Vagina (tissue), 2 donors: ENCODE results near the gene TNNC1. TPM values are rescaled to one million over a fixed set of nuclear protein-coding genes. Genes with fewer than 3 reads are reported as not detected.

Experiments
- DNase-seq, 2 donors: peaks; one replicate each; pipeline ENCODE4 v3.0.0-alpha.2; 2017; ENCODE audit errors: extremely low spot score in 2 of 2
- H3K27ac ChIP-seq: fragments of 200-600 bp; sonication (generic); one replicate; pipeline ENCODE4 v1.5.1; 2019
- H3K27me3 ChIP-seq: fragments of 200-600 bp; sonication (generic); one replicate; pipeline ENCODE4 v1.5.1; 2019
- H3K36me3 ChIP-seq, 2 donors: fragments of 200-600 bp; sonication (generic); one replicate each; pipeline ENCODE4 v1.5.1; 2017 to 2019
- H3K4me1 ChIP-seq: fragments of 200-600 bp; sonication (generic); one replicate; pipeline ENCODE4 v1.5.1; 2019
- H3K4me3 ChIP-seq, 2 donors: fragments of 200-600 bp; sonication (generic); 1 replicate in 1 of 2; 2 replicates in 1 of 2; pipeline ENCODE4 v1.5.1; 2016 to 2019
- H3K9me3 ChIP-seq: fragments of 200-600 bp; sonication (generic); one replicate; pipeline ENCODE4 v1.5.1; 2019
- CTCF ChIP-seq, 3 experiments: fragments of 450-650 bp in 2 of 3; fragments of 200-600 bp in 1 of 3; sonication (generic) in 1 of 3; IDR thresholded peaks; one replicate each; pipeline ENCODE4 v1.5.1; 2017 to 2019; ENCODE audit warnings: antibody characterized with exemption in 3 of 3, mild to moderate bottlenecking in 2 of 3, moderate library complexity in 2 of 3
- POLR2A ChIP-seq, 2 donors: fragments of 450-650 bp; IDR thresholded peaks; one replicate each; pipeline ENCODE4 v1.6.1; 2017; ENCODE audit warnings: antibody characterized with exemption in 2 of 2, mild to moderate bottlenecking in 2 of 2, moderate library complexity in 2 of 2
- POLR2AphosphoS5 ChIP-seq, 2 donors: sonication (generic); formaldehyde crosslinking; IDR thresholded peaks; one replicate each; pipeline ENCODE4 v1.9.0; 2017; ENCODE audit warnings: antibody characterized with exemption in 2 of 2, mild to moderate bottlenecking in 2 of 2, low read depth in 1 of 2; ENCODE audit not compliant: insufficient read depth in 1 of 2
- intact Hi-C: fragments of 100-400 bp; cut with DNase I; formaldehyde crosslinking; loops from one replicate; pipeline ENCODE4 v1.15.1; 2023
- total RNA-seq: library from RNA; depleted of rRNA; stranded (reverse); fragments of >200 nt; gene quantifications from one replicate; pipeline ENCODE4 v1.2.3, GENCODE V29; 2016

Gene TNNC1
- total RNA-seq, 1 donor from 2014 or later, result 1.7 TPM

GRCh38 chr3:52433328-52433995 lies 20.4 kb downstream of the TNNC1 start:
- no peak overlapping the region for H3K4me3 ChIP-seq
- H3K4me1 ChIP-seq, result peaks cover 50% of the 10 kb centered on the region
- no peaks in the 10 kb centered on the region for H3K27me3 ChIP-seq
- peak overlapping the region; percentile 19 for H3K27ac ChIP-seq
- no peaks in the 10 kb centered on the region for H3K36me3 ChIP-seq
- H3K9me3 ChIP-seq, result no peaks in the 10 kb centered on the region
- TF ChIP-seq POLR2A (IDR thresholded peaks at IDR 0.05) (no peak), POLR2AphosphoS5 (IDR thresholded peaks at IDR 0.05; ENCODE audit: insufficient read depth in 1 of 2, low read depth in 1 of 2) (no peak), CTCF (IDR thresholded peaks at IDR 0.05) (no peak)
- intact Hi-C loops, result no loop called here
- DNase-seq, result no peak

DNA sequence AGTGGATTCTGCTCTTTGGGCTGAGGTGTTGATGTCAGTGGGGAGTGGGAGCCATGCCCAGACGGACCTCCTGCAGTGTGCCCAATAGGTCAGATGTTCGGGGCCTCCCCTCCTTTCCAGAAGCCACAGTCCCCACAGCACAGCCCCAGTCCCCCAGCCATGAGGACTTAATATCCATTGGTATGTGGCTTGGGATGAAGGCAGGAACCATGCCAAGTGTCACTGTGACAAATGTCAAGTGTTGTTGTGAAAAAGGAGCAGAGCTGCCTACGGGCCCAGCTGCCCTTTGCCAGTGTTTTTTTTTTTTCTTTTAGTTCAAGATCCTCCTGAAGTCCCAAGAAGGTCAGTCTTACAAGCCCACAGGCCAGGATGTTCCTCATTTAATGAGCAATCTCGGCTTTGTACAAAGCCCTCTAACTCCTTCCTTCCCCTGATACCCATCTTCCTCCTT lies 21.1 kb downstream of the TNNC1 start:
- intact Hi-C loops, result no loop called here
- TF ChIP-seq CTCF (IDR thresholded peaks at IDR 0.05), result no peak
- no peak for TF ChIP-seq POLR2AphosphoS5 (IDR thresholded peaks at IDR 0.05; ENCODE audit: insufficient read depth in 1 of 2, low read depth in 1 of 2)
- TF ChIP-seq POLR2A (IDR thresholded peaks at IDR 0.05), result no peak
- Histone ChIP-seq H3K27me3 (no peaks in the 10 kb centered on the region), H3K9me3 (no peaks in the 10 kb centered on the region), H3K36me3 (no peaks in the 10 kb centered on the region), H3K4me1 (peaks cover 42% of the 10 kb centered on the region), H3K27ac (peak overlapping the region; percentile 2), H3K4me3 (no peak overlapping the region)
- DNase-seq, result no peak

GRCh38 chr3:52432225-52432624 lies 21.6 kb downstream of the TNNC1 start:
- Histone ChIP-seq H3K4me3 (no peak overlapping the region), H3K4me1 (peaks cover 37% of the 10 kb centered on the region), H3K36me3 (no peaks in the 10 kb centered on the region), H3K27me3 (no peaks in the 10 kb centered on the region), H3K27ac (peak overlapping the region; percentile 2), H3K9me3 (no peaks in the 10 kb centered on the region)
- TF ChIP-seq POLR2AphosphoS5 (IDR thresholded peaks at IDR 0.05; ENCODE audit: insufficient read depth in 1 of 2, low read depth in 1 of 2) (no peak), CTCF (IDR thresholded peaks at IDR 0.05) (no peak), POLR2A (IDR thresholded peaks at IDR 0.05) (no peak)
- no peak for DNase-seq
- intact Hi-C loops, result no loop called here

DNA sequence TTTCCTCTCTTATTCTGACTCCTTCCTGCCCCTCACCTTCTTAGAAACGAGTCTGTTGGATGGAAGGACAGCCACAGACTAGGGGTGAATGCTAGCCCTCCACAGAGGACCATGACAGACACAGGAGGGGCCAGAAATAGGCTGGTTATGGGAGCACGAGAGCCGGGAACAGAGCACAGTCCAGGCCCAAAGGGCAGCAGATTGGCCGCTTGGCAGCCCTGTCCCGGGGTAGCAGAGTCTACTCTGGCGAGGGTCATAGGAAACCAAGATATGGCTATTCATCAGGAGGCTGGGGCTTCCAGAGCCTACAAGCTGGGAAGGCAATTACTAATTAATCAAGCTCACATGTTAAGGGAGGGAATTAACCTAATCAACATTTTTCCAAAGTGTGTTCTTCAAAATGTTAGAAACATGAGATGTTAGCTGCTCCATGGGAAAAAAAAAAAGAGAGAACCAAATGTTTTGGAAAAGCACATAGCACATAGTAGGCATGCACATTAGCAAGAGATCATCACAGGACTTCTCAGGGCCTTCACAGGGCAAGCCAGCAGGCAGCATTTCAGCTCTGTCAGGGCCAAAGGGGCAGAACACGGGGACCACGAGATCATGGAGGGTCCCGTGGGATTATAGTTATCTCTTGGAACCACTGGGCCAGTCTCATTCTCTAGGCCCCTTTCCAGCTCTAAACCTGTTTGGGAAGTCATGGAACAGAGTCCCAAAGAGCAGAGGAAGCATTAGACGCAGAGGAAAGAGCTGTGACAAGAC lies 22.2 kb downstream of the TNNC1 start:
- no peaks in the 10 kb centered on the region for H3K36me3 ChIP-seq
- no peak for DNase-seq
- TF ChIP-seq POLR2A (IDR thresholded peaks at IDR 0.05) (no peak), POLR2AphosphoS5 (IDR thresholded peaks at IDR 0.05; ENCODE audit: insufficient read depth in 1 of 2, low read depth in 1 of 2) (no peak), CTCF (IDR thresholded peaks at IDR 0.05) (no peak)
- H3K4me1 ChIP-seq, result peaks cover 32% of the 10 kb centered on the region
- intact Hi-C loops, result no loop called here
- no peaks in the 10 kb centered on the region for H3K27me3 ChIP-seq
- H3K4me3 ChIP-seq, result no peak overlapping the region
- no peaks in the 10 kb centered on the region for H3K9me3 ChIP-seq
- no peak overlapping the region for H3K27ac ChIP-seq

DNA sequence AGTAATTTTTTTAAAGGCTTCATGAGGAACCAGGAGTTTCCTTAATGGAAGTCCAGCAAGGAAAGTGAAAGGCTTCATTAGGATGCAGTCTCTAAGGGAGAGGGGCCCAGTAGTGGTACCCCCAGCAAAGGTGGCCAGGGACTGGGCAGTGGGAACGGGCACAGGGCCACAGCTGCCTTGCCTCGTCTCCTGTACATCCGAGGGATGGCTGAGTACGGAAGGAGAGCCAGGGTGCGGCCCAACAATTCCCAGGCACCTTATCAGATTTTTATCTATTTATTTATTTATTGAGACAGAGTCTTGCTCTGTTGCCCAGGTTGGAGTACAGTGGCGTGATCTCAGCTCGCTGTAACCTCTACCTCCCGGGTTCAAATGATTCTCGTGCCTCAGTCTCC lies 23.4 kb downstream of the TNNC1 start:
- Histone ChIP-seq H3K4me1 (peaks cover 27% of the 10 kb centered on the region), H3K27ac (no peak overlapping the region), H3K27me3 (no peaks in the 10 kb centered on the region)

More for the DNA sequence above, 23.4 kb downstream of the TNNC1 start:
- Histone ChIP-seq H3K36me3 (no peaks in the 10 kb centered on the region), H3K4me3 (no peak overlapping the region), H3K9me3 (no peaks in the 10 kb centered on the region)
- intact Hi-C loops, result no loop called here
- DNase-seq, result no peak
- TF ChIP-seq POLR2A (IDR thresholded peaks at IDR 0.05) (no peak), POLR2AphosphoS5 (IDR thresholded peaks at IDR 0.05; ENCODE audit: insufficient read depth in 1 of 2, low read depth in 1 of 2) (no peak), CTCF (IDR thresholded peaks at IDR 0.05) (no peak)
